GM12878 (cell line): ENCODE measurements around the gene KLHL9. TPM values are rescaled to one million over a fixed set of nuclear protein-coding genes. Genes with fewer than 3 reads are reported as not detected.

Source experiments
- ATAC-seq: fragments of 200-7000 bp; cut with Tn5 transposase; 3 replicates; pipeline ENCODE4 v1.9.1; 2020; ENCODE audit warnings: mild to moderate bottlenecking, moderate library complexity
- BruUV-seq: library from RNA; stranded (reverse); fragments of 400-500 nt; replicated peaks from 2 replicates; lab custom pipeline; 2021; lab: Mats Ljungman, UMichigan
- CTCF ChIA-PET: fragments of 300-600 bp; sonication (Branson Sonifier 250); formaldehyde crosslinking; extraction: SDS; loops from one replicate; lab custom pipeline; 2021; ENCODE audit warnings: inconsistent platforms; lab: Yijun Ruan, JAX
- POLR2A ChIA-PET: fragments of 350-600 bp; formaldehyde crosslinking; extraction: SDS; loops from one replicate; lab custom pipeline; 2021; ENCODE audit warnings: inconsistent platforms; lab: Charles Lee
- RAD21 ChIA-PET: fragments of 300-600 bp; sonication (Branson Sonifier 250); formaldehyde crosslinking; loops from one replicate; lab custom pipeline; 2023; ENCODE audit warnings: antibody characterized with exemption; ENCODE audit not compliant: unreplicated experiment; lab: Charles Lee
- SMC1A ChIA-PET: fragments of 300-600 bp; sonication (Branson Sonifier 250); formaldehyde crosslinking; loops from one replicate; lab custom pipeline; 2023; ENCODE audit not compliant: unreplicated experiment, uncharacterized antibody; lab: Charles Lee
- DNase-seq: peaks from one replicate; pipeline ENCODE4 v3.0.0-alpha.2; 2011; ENCODE audit warnings: low read depth, low spot score
- FAIRE-seq: peaks from 3 replicates; lab custom pipeline; 2011; peaks lifted over from hg19 to GRCh38; lab: Jason Lieb, UNC
- H2AFZ ChIP-seq: 2 replicates; pipeline ENCODE4 v1.6.0; 2011; ENCODE audit warnings: low read depth, low read length, control low read depth; ENCODE audit not compliant: control insufficient read depth
- H3K27ac ChIP-seq: 2 replicates; pipeline ENCODE4 v1.5.1; 2011; ENCODE audit warnings: control low read depth; ENCODE audit not compliant: control insufficient read depth, insufficient read depth
- H3K27me3 ChIP-seq, 2 experiments: replicated peaks in 1 of 2; 2 replicates each; pipeline versions ENCODE4 v1.6.0 to v1.6.1; 2011; ENCODE audit warnings: low read length in 1 of 2; ENCODE audit not compliant: control insufficient read depth in 2 of 2, insufficient read depth in 2 of 2
- H3K36me3 ChIP-seq, 2 experiments: 2 replicates each; pipeline ENCODE4 v1.5.1; 2011; ENCODE audit warnings: low read length in 1 of 2; ENCODE audit not compliant: control insufficient read depth in 2 of 2, insufficient read depth in 2 of 2
- H3K4me1 ChIP-seq: 2 replicates; pipeline ENCODE4 v1.6.1; 2011; ENCODE audit warnings: mild to moderate bottlenecking, low read length, moderate library complexity, mixed read lengths; ENCODE audit not compliant: control insufficient read depth, insufficient read depth
- H3K4me2 ChIP-seq: 2 replicates; pipeline ENCODE4 v1.6.0; 2011; ENCODE audit warnings: control low read depth; ENCODE audit not compliant: control insufficient read depth, insufficient read depth
- H3K4me3 ChIP-seq: fragments of 200-600 bp; sonication (generic); 2 replicates; pipeline ENCODE4 v1.5.1; 2016
- H3K79me2 ChIP-seq: 2 replicates; pipeline ENCODE4 v1.6.0; 2011; ENCODE audit warnings: low read length; ENCODE audit not compliant: control insufficient read depth, insufficient read depth
- H3K9ac ChIP-seq: 2 replicates; pipeline ENCODE4 v1.8.0; 2011; ENCODE audit warnings: low read length, control low read depth, mixed read lengths; ENCODE audit not compliant: control insufficient read depth, insufficient read depth
- H3K9me3 ChIP-seq: replicated peaks from 3 replicates; pipeline ENCODE4 v1.5.1; 2011; ENCODE audit warnings: mild to moderate bottlenecking, low read length; ENCODE audit not compliant: control insufficient read depth, insufficient read depth
- H4K20me1 ChIP-seq: 2 replicates; pipeline ENCODE4 v1.6.0; 2011; ENCODE audit not compliant: control insufficient read depth, insufficient read depth
- ATF2 ChIP-seq: IDR thresholded peaks from 2 replicates; pipeline ENCODE4 v1.6.1; 2012; ENCODE audit warnings: low read length, inconsistent platforms
- CBX3 ChIP-seq: fragments of 200-600 bp; sonication (generic); IDR thresholded peaks from 2 replicates; pipeline ENCODE4 v1.6.1; 2016; ENCODE audit warnings: low read depth, borderline replicate concordance
- CTCF ChIP-seq, 3 experiments: IDR thresholded peaks in 2 of 3; conservative IDR thresholded peaks in 1 of 3; 2 replicates each; pipeline ENCODE4 v1.5.1; 2011; ENCODE audit warnings: low read depth in 3 of 3, low read length in 3 of 3, mild to moderate bottlenecking in 3 of 3, control low read depth in 2 of 3, moderate library complexity in 2 of 3, inconsistent platforms in 1 of 3, mixed read lengths in 1 of 3; ENCODE audit not compliant: control insufficient read depth in 2 of 3, insufficient read depth in 1 of 3; ENCODE audit errors: extremely low read depth in 1 of 3
- HCFC1 ChIP-seq: fragments of 150-350 bp; IDR thresholded peaks from 2 replicates; pipeline ENCODE4 v1.6.1; 2014; ENCODE audit warnings: low read length
- LARP7 ChIP-seq: fragments of 450-650 bp; IDR thresholded peaks from 2 replicates; pipeline ENCODE4 v1.6.1; 2017; ENCODE audit warnings: mild to moderate bottlenecking
- PAX5 ChIP-seq: IDR thresholded peaks from 2 replicates; pipeline ENCODE4 v1.6.1; 2011; ENCODE audit warnings: low read depth, low read length, borderline replicate concordance
- PML ChIP-seq: IDR thresholded peaks from 2 replicates; pipeline ENCODE4 v1.6.1; 2012; ENCODE audit warnings: low read length, inconsistent platforms
- RBBP5 ChIP-seq: fragments of 200-600 bp; sonication (generic); conservative IDR thresholded peaks from 2 replicates; pipeline ENCODE4 v1.6.1; 2016
- YY1 ChIP-seq: IDR thresholded peaks from 2 replicates; pipeline ENCODE4 v1.6.1; 2011; ENCODE audit warnings: low read depth, mild to moderate bottlenecking, low read length
- ZBED1 ChIP-seq: IDR thresholded peaks from 2 replicates; pipeline ENCODE4 v1.6.1; 2016; ENCODE audit warnings: borderline replicate concordance
- ZNF24 ChIP-seq: fragments of 450-650 bp; IDR thresholded peaks from 2 replicates; pipeline ENCODE4 v1.6.1; 2017; ENCODE audit warnings: antibody characterized with exemption, mild to moderate bottlenecking
- ZNF274 ChIP-seq: IDR thresholded peaks from one replicate; pipeline ENCODE4 v1.8.0; 2011; ENCODE audit not compliant: insufficient read length, insufficient read depth
- ZNF622 ChIP-seq: fragments of 450-650 bp; IDR thresholded peaks from 2 replicates; pipeline ENCODE4 v1.6.1; 2017; ENCODE audit warnings: mild to moderate bottlenecking, inconsistent platforms
- WGBS: methylation state at CpG from one replicate; pipeline ENCODE4 v1.1.6; 2016; ENCODE audit warnings: low lambda C conversion rate; ENCODE audit not compliant: insufficient replicate concordance, insufficient coverage; ENCODE audit errors: missing lambda C conversion rate; 5-methylcytosine and 5-hydroxymethylcytosine counted together
- in situ Hi-C: fragments of 300-500 bp; cut with MboI; formaldehyde crosslinking; loops from 9 replicates; pipeline ENCODE4 v1.14.3; 2018; ENCODE audit warnings: mixed read lengths
- intact Hi-C: fragments of 100-400 bp; cut with micrococcal nuclease; formaldehyde crosslinking; loops from one replicate; pipeline ENCODE4 v1.14.2; 2022; ENCODE audit not compliant: unreplicated experiment
- polyA plus RNA-seq, 11 experiments: library from polyadenylated mRNA; depleted of rRNA in 4 of 11; unstranded in 6 of 11; stranded (reverse) in 5 of 11; fragments of >200 nt; fragmentation: Nextera tagmentation in 4 of 11; fragmentation: Illumina TruSeq in 1 of 11; extraction: Ambion mirVana in 4 of 11; extraction: Trizol in 1 of 11; gene quantifications; 1 replicate in 1 of 11; 2 replicates in 10 of 11; pipeline versions ENCODE4 v1.2.1 to v1.2.3, GENCODE V29; 2011 to 2016; ENCODE audit warnings: inconsistent platforms in 2 of 11, missing spikeins in 2 of 11, low read depth in 1 of 11
- total RNA-seq, 4 experiments: library from RNA; depleted of rRNA in 3 of 4; stranded (reverse); fragments of >200 nt in 3 of 4; fragmentation: Illumina TruSeq in 1 of 4; extraction: Trizol in 1 of 4; gene quantifications; 2 replicates each; pipeline versions ENCODE4 v1.2.1 to v1.2.3, GENCODE V29; 2013 to 2021

Gene KLHL9
- total and polyA plus RNA-seq, 10 of the 15 experiments (the other 5 are each of a cell fraction or from before 2014, with no cell fraction given): 3.8 to 37.7 (median 17.4) TPM

- BruUV-seq: no TSS peak
- in situ Hi-C loops: no loop called here
Observed at GRCh38 chr9:21348430-21348970, 13.3 kb upstream of the KLHL9 start.

More at GRCh38 chr9:21348430-21348970, 13.3 kb upstream of the KLHL9 start:
- ChIA-PET SMC1A (interaction anchor here (1.0 to 2.1 kb wide), 5 partner anchors 8 to 30 kb away, joined by 3 to 7 read pairs (median 3); no protein-coding TSS in a partner anchor), POLR2A (no interaction called here), RAD21 (interaction anchor here (0.9 to 1.2 kb wide), 3 partner anchors 8 to 47 kb away, joined by 3 to 4 read pairs (median 3); no protein-coding TSS in a partner anchor), CTCF (interaction anchor here (0.8 kb wide), 1 partner anchor 22 kb away, joined by 3 read pairs; no protein-coding TSS in a partner anchor)
- DNase-seq: no peak
- 31% methylated on average over 3 of the region's 3 CpGs for WGBS
- Histone ChIP-seq H3K36me3 (no peaks in the 10 kb centered on the region), H3K9me3 (peaks cover 1% of the 10 kb centered on the region; the same call in 2 of the 3 replicates), H3K4me2 (no peak overlapping the region), H3K4me3 (no peak overlapping the region), H3K9ac (no peak overlapping the region), H4K20me1 (no peaks in the 10 kb centered on the region), H3K4me1 (peaks cover 2% of the 10 kb centered on the region; the same call in 1 of the 2 replicates), H3K27me3 (no peaks in the 10 kb centered on the region), H3K27ac (no peak overlapping the region), H3K79me2 (no peaks in the 10 kb centered on the region), H2AFZ (no peak overlapping the region)
- TF ChIP-seq ZNF274 (no peak), ZBED1 (no peak), PML (no peak), HCFC1 (no peak), YY1 (no peak), ZNF622 (no peak), LARP7 (no peak), PAX5 (no peak), ZNF24 (no peak), CTCF (IDR thresholded peaks at IDR 0.05 in 2 of 3, conservative IDR thresholded peaks at IDR 0.05 in 1 of 3; ENCODE audit: control insufficient read depth in 2 of 3, extremely low read depth in 1 of 3, insufficient read depth in 1 of 3, low read depth in 3 of 3, low read length in 3 of 3) (no peak), ATF2 (no peak), CBX3 (no peak), RBBP5 (no peak)
- intact Hi-C loops: loop anchor here (1.0 kb wide), 1 partner anchor 16 kb away; no protein-coding TSS in a partner anchor
- FAIRE-seq: no peak
- ATAC-seq: no peak
